HepG2 (cell line): ENCODE results near the gene TLR2.

ENCODE experiments used
- CREM ChIP-seq, 2 experiments: sonication (generic) in 1 of 2; formaldehyde crosslinking in 1 of 2; IDR thresholded peaks; 2 replicates each; pipeline versions ENCODE4 v1.4.0 to v1.6.1; 2016 to 2020; ENCODE audit warnings: antibody characterized with exemption in 1 of 2, mild to moderate bottlenecking in 1 of 2, missing genetic modification reagents in 1 of 2
- MEF2D ChIP-seq: sonication (generic); formaldehyde crosslinking; IDR thresholded peaks from 2 replicates; pipeline ENCODE4 v1.5.1; 2020; ENCODE audit warnings: mild to moderate bottlenecking, missing genetic modification reagents
- NR3C1 ChIP-seq: sonication (generic); formaldehyde crosslinking; IDR thresholded peaks from 2 replicates; pipeline ENCODE4 v1.4.0; 2020; ENCODE audit warnings: missing genetic modification reagents
- RAD21 ChIP-seq: fragments of 450-650 bp; formaldehyde crosslinking; IDR thresholded peaks from 2 replicates; pipeline ENCODE4 v1.5.0; 2020; ENCODE audit warnings: mild to moderate bottlenecking
- ZNF747 ChIP-seq: sonication (generic); formaldehyde crosslinking; IDR thresholded peaks from 2 replicates; pipeline ENCODE4 v1.8.1; 2023; ENCODE audit warnings: missing genetic modification reagents, mild to moderate bottlenecking, borderline replicate concordance
- ZNF768 ChIP-seq: sonication (generic); formaldehyde crosslinking; IDR thresholded peaks from 2 replicates; pipeline ENCODE4 v1.4.0; 2020; ENCODE audit warnings: missing genetic modification reagents
- TF ChIP-seq, protein P1 (sequence below): sonication (generic); formaldehyde crosslinking; conservative IDR thresholded peaks from 2 replicates; pipeline ENCODE4 v1.4.0; 2020; ENCODE audit warnings: missing genetic modification reagents
- TF ChIP-seq, protein P2 (sequence below): sonication (generic); formaldehyde crosslinking; IDR thresholded peaks from 2 replicates; pipeline ENCODE4 v1.8.0; 2022; ENCODE audit warnings: missing genetic modification reagents, mild to moderate bottlenecking, borderline replicate concordance
- TF ChIP-seq, protein P3 (sequence below): sonication (generic); formaldehyde crosslinking; IDR thresholded peaks from 2 replicates; pipeline ENCODE4 v1.8.1; 2023; ENCODE audit warnings: missing genetic modification reagents, inconsistent platforms, borderline replicate concordance

DNA sequence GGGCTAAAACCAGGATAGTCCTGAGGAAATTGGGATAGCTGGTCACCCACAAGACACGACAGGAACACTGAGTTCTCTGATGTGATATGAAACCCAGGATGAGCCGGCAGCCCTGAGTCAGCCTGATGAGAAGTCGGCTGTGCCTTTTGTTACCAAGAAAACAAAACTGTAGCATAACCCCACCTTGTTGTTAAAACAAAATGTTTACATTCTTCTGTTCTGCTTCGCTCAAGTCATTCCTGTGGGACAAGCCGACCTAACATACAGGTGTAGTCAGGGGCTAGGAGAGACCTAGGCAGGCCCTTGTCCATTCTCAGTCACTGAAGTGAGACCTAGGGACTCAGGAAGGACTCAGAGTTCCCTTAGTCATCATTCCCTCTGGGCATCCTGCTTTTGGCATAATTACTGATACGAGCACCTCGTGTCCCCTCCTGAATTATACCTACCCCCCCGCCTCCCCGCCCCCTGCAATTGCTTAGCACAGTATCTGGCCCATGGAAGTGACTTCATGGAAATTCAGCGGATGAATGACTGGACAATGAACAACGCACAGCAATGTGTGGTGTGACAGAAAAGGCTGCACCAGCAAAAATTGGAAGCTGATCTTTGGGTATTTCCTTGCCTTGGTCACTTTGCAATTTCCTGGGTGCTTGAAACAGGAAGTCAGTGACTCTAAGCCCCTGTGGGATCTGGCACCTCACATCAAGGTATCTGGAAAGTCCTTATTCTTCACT lies 31.9 kb upstream of the TLR2 start:
- TF ChIP-seq RAD21 (CRISPR knock-in tag) (no peak), ZNF768 (CRISPR knock-in tag) (no peak), CREM (IDR thresholded peaks at IDR 0.05) (no peak), CREM (CRISPR knock-in tag; IDR thresholded peaks at IDR 0.05) (no peak), MEF2D (CRISPR knock-in tag) (no peak), ZNF747 (CRISPR knock-in tag) (no peak), NR3C1 (no peak)
- TF ChIP-seq, protein P1, sequence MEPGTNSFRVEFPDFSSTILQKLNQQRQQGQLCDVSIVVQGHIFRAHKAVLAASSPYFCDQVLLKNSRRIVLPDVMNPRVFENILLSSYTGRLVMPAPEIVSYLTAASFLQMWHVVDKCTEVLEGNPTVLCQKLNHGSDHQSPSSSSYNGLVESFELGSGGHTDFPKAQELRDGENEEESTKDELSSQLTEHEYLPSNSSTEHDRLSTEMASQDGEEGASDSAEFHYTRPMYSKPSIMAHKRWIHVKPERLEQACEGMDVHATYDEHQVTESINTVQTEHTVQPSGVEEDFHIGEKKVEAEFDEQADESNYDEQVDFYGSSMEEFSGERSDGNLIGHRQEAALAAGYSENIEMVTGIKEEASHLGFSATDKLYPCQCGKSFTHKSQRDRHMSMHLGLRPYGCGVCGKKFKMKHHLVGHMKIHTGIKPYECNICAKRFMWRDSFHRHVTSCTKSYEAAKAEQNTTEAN (CRISPR knock-in tag) = no peak
- TF ChIP-seq, protein P2, sequence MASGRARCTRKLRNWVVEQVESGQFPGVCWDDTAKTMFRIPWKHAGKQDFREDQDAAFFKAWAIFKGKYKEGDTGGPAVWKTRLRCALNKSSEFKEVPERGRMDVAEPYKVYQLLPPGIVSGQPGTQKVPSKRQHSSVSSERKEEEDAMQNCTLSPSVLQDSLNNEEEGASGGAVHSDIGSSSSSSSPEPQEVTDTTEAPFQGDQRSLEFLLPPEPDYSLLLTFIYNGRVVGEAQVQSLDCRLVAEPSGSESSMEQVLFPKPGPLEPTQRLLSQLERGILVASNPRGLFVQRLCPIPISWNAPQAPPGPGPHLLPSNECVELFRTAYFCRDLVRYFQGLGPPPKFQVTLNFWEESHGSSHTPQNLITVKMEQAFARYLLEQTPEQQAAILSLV (CRISPR knock-in tag) = no peak
- TF ChIP-seq, protein P3, sequence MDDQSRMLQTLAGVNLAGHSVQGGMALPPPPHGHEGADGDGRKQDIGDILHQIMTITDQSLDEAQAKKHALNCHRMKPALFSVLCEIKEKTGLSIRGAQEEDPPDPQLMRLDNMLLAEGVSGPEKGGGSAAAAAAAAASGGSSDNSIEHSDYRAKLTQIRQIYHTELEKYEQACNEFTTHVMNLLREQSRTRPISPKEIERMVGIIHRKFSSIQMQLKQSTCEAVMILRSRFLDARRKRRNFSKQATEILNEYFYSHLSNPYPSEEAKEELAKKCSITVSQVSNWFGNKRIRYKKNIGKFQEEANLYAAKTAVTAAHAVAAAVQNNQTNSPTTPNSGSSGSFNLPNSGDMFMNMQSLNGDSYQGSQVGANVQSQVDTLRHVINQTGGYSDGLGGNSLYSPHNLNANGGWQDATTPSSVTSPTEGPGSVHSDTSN (CRISPR knock-in tag) = no peak
